H9 (cell line): ENCODE data around the gene ERCC8. TPM values are rescaled to one million over a fixed set of nuclear protein-coding genes. Genes with fewer than 3 reads are reported as not detected.

Experiments used
- DNase-seq: peaks from one replicate; pipeline ENCODE4 v3.0.0-alpha.2; 2017
- H2AFZ ChIP-seq: one replicate; pipeline ENCODE4 v1.6.1; 2013; ENCODE audit warnings: mild to moderate bottlenecking, low read length, control low read depth, moderate library complexity
- H2AK5ac ChIP-seq: 2 replicates; pipeline ENCODE4 v1.6.1; 2013; ENCODE audit warnings: low read length, control low read depth, mixed read lengths; ENCODE audit not compliant: insufficient read length
- H2BK120ac ChIP-seq: one replicate; pipeline ENCODE4 v1.6.1; 2013; ENCODE audit warnings: low read depth, mild to moderate bottlenecking, low read length, control low read depth, inconsistent platforms; ENCODE audit not compliant: poor library complexity, severe bottlenecking
- H2BK12ac ChIP-seq: 2 replicates; pipeline ENCODE4 v1.6.1; 2013; ENCODE audit warnings: low read length, control low read depth, mixed read lengths, low read depth; ENCODE audit not compliant: insufficient read length
- H2BK15ac ChIP-seq: 2 replicates; pipeline ENCODE4 v1.6.1; 2013; ENCODE audit warnings: low read depth, low read length, control low read depth
- H2BK20ac ChIP-seq: one replicate; pipeline ENCODE4 v1.6.1; 2013; ENCODE audit warnings: low read depth, mild to moderate bottlenecking, low read length, control low read depth, inconsistent platforms; ENCODE audit not compliant: poor library complexity, severe bottlenecking
- H2BK5ac ChIP-seq: 2 replicates; pipeline ENCODE4 v1.6.1; 2013; ENCODE audit warnings: low read length, control low read depth, mixed read lengths; ENCODE audit not compliant: insufficient read length
- H3K14ac ChIP-seq: 2 replicates; pipeline ENCODE4 v1.6.1; 2013; ENCODE audit warnings: low read length, control low read depth; ENCODE audit not compliant: insufficient read depth
- H3K18ac ChIP-seq: 2 replicates; pipeline ENCODE4 v1.6.1; 2013; ENCODE audit warnings: low read depth, mild to moderate bottlenecking, mixed read lengths, low read length, control low read depth; ENCODE audit not compliant: insufficient read length
- H3K23ac ChIP-seq: 2 replicates; pipeline ENCODE4 v1.6.1; 2013; ENCODE audit warnings: low read length, control low read depth, mixed read lengths, low read depth; ENCODE audit not compliant: insufficient read length
- H3K23me2 ChIP-seq: 2 replicates; pipeline ENCODE4 v1.6.1; 2013; ENCODE audit warnings: low read depth, mild to moderate bottlenecking, mixed read lengths, low read length, control low read depth; ENCODE audit not compliant: insufficient read length, poor library complexity, severe bottlenecking
- H3K27ac ChIP-seq: 2 replicates; pipeline ENCODE4 v1.5.1; 2013; ENCODE audit warnings: low read length, control low read depth, mixed read lengths, low read depth; ENCODE audit not compliant: insufficient read length
- H3K27me3 ChIP-seq: 2 replicates; pipeline ENCODE4 v1.6.1; 2013; ENCODE audit warnings: low read length, control low read depth, inconsistent platforms; ENCODE audit not compliant: insufficient read depth
- H3K4ac ChIP-seq: 2 replicates; pipeline ENCODE4 v1.6.1; 2013; ENCODE audit warnings: low read depth, mild to moderate bottlenecking, control low read depth, inconsistent platforms, low read length, moderate library complexity
- H3K4me1 ChIP-seq: 2 replicates; pipeline ENCODE4 v1.6.1; 2013; ENCODE audit warnings: low read length, control low read depth, inconsistent platforms; ENCODE audit not compliant: insufficient read depth
- H3K4me2 ChIP-seq: 2 replicates; pipeline ENCODE4 v1.6.1; 2013; ENCODE audit warnings: low read length, control low read depth, mixed read lengths; ENCODE audit not compliant: insufficient read length, insufficient read depth
- H3K56ac ChIP-seq: 2 replicates; pipeline ENCODE4 v1.6.1; 2013; ENCODE audit warnings: low read depth, mild to moderate bottlenecking, mixed read lengths, low read length, control low read depth; ENCODE audit not compliant: insufficient read length
- H3K79me1 ChIP-seq: 2 replicates; pipeline ENCODE4 v1.6.1; 2013; ENCODE audit warnings: low read depth, mild to moderate bottlenecking, moderate library complexity, low read length, control low read depth, inconsistent platforms; ENCODE audit not compliant: insufficient read depth, poor library complexity, severe bottlenecking
- H3K79me2 ChIP-seq: 2 replicates; pipeline ENCODE4 v1.6.1; 2013; ENCODE audit warnings: low read length, control low read depth, inconsistent platforms; ENCODE audit not compliant: insufficient read depth
- H3K9ac ChIP-seq: 2 replicates; pipeline ENCODE4 v1.6.1; 2013; ENCODE audit warnings: low read length, control low read depth, mixed read lengths; ENCODE audit not compliant: insufficient read length; ENCODE audit errors: extremely low read depth
- H3K9me3 ChIP-seq: one replicate; pipeline ENCODE4 v1.6.1; 2013; ENCODE audit warnings: low read depth, low read length, inconsistent platforms; ENCODE audit not compliant: control insufficient read depth
- H3T11ph ChIP-seq: one replicate; pipeline ENCODE4 v1.6.1; 2013; ENCODE audit warnings: mild to moderate bottlenecking, low read length, control low read depth, inconsistent platforms
- H4K20me1 ChIP-seq: one replicate; pipeline ENCODE4 v1.6.1; 2013; ENCODE audit not compliant: control insufficient read depth, insufficient read length, insufficient read depth
- H4K5ac ChIP-seq: 2 replicates; pipeline ENCODE4 v1.6.1; 2013; ENCODE audit warnings: low read depth, mild to moderate bottlenecking, mixed read lengths, low read length, control low read depth; ENCODE audit not compliant: insufficient read length
- H4K8ac ChIP-seq: replicated peaks from 2 replicates; pipeline ENCODE4 v1.6.1; 2013; ENCODE audit warnings: low read length, control low read depth, mixed read lengths, low read depth; ENCODE audit not compliant: insufficient read length
- H4K91ac ChIP-seq: 2 replicates; pipeline ENCODE4 v1.6.1; 2013; ENCODE audit warnings: low read depth, mild to moderate bottlenecking, moderate library complexity, mixed read lengths, low read length, control low read depth; ENCODE audit not compliant: insufficient read length
- H3K27ac Mint-ChIP-seq, 3 experiments: 2 replicates in 2 of 3; 3 replicates in 1 of 3; pipeline ENCODE4 v1.8.0; 2020 to 2021; ENCODE audit warnings: mixed read lengths in 3 of 3, mild to moderate bottlenecking in 1 of 3, moderate library complexity in 1 of 3
- H3K27me3 Mint-ChIP-seq: 2 replicates; pipeline ENCODE4 v1.8.0; 2021; ENCODE audit warnings: low read depth, mild to moderate bottlenecking, moderate library complexity, mixed read lengths
- H3K36me3 Mint-ChIP-seq, 3 experiments: 2 replicates in 2 of 3; 3 replicates in 1 of 3; pipeline ENCODE4 v1.8.0; 2020 to 2021; ENCODE audit warnings: low read depth in 3 of 3, mixed read lengths in 3 of 3; ENCODE audit not compliant: insufficient read depth in 1 of 3
- H3K4me1 Mint-ChIP-seq, 2 experiments: 2 replicates each; pipeline ENCODE4 v1.8.0; 2020; ENCODE audit warnings: mixed read lengths in 2 of 2
- H3K4me3 Mint-ChIP-seq, 2 experiments: 2 replicates in 1 of 2; 3 replicates in 1 of 2; pipeline ENCODE4 v1.8.0; 2020 to 2021; ENCODE audit warnings: mild to moderate bottlenecking in 2 of 2, mixed read lengths in 2 of 2, moderate library complexity in 1 of 2
- H3K9me3 Mint-ChIP-seq, 2 experiments: 2 replicates in 1 of 2; 3 replicates in 1 of 2; pipeline ENCODE4 v1.8.0; 2020; ENCODE audit warnings: mild to moderate bottlenecking in 2 of 2, mixed read lengths in 2 of 2, moderate library complexity in 1 of 2
- WGBS: extraction: QIAGEN DNeasy Blood & Tissue Kit; methylation state at CpG from one replicate; pipeline ENCODE4 v1.1.7; 2013; ENCODE audit warnings: missing lambda C conversion rate, low lambda C conversion rate, mixed read lengths; ENCODE audit not compliant: insufficient read length; ENCODE audit errors: extremely low coverage; 5-methylcytosine and 5-hydroxymethylcytosine counted together
- total RNA-seq: library from RNA; stranded (reverse); gene quantifications from 2 replicates; pipeline ENCODE4 v1.2.1, GENCODE V29; 2021
- TF ChIP-seq, protein P1 (sequence below): fragments of 200-600 bp; sonication (generic); conservative IDR thresholded peaks from 3 replicates; pipeline ENCODE4 v1.8.0; 2021; ENCODE audit warnings: antibody characterized with exemption, mild to moderate bottlenecking

The ERCC8 gene
- total RNA-seq, 1 experiment from 2014 or later = 18.0 TPM

- H3K9ac ChIP-seq = no peak overlapping the region
- H3K4me1 ChIP-seq = peaks cover 6% of the 10 kb centered on the region; the same call in 1 of the 2 replicates
- H3K36me3 Mint-ChIP-seq = no peaks in the 10 kb centered on the region
- no peak overlapping the region for H3K4ac ChIP-seq
- peak overlapping the region in 2 of 3 experiments; percentile 29 to 85; a peak in 4 of 7 replicates for H3K27ac Mint-ChIP-seq
- H3K9me3 ChIP-seq = no peaks in the 10 kb centered on the region
- no peak overlapping the region for H4K8ac ChIP-seq
- H3K18ac ChIP-seq = no peak overlapping the region
- H3K9me3 Mint-ChIP-seq = no peaks in the 10 kb centered on the region
- no peak for DNase-seq
- H2AFZ ChIP-seq = no peak overlapping the region
- H2BK120ac ChIP-seq = no peak overlapping the region
- WGBS = no CpG with 5 or more reads among the region's 3 CpGs
- no peaks in the 10 kb centered on the region for H3K79me1 ChIP-seq
- H3K23me2 ChIP-seq = no peaks in the 10 kb centered on the region
- no peak overlapping the region for H2BK5ac ChIP-seq
- TF ChIP-seq, protein P1, sequence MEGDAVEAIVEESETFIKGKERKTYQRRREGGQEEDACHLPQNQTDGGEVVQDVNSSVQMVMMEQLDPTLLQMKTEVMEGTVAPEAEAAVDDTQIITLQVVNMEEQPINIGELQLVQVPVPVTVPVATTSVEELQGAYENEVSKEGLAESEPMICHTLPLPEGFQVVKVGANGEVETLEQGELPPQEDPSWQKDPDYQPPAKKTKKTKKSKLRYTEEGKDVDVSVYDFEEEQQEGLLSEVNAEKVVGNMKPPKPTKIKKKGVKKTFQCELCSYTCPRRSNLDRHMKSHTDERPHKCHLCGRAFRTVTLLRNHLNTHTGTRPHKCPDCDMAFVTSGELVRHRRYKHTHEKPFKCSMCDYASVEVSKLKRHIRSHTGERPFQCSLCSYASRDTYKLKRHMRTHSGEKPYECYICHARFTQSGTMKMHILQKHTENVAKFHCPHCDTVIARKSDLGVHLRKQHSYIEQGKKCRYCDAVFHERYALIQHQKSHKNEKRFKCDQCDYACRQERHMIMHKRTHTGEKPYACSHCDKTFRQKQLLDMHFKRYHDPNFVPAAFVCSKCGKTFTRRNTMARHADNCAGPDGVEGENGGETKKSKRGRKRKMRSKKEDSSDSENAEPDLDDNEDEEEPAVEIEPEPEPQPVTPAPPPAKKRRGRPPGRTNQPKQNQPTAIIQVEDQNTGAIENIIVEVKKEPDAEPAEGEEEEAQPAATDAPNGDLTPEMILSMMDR = no peak
- H3K14ac ChIP-seq = no peak overlapping the region
- H3K27me3 ChIP-seq = no peaks in the 10 kb centered on the region
- H2BK15ac ChIP-seq = no peak overlapping the region
- no peaks in the 10 kb centered on the region for H4K20me1 ChIP-seq
- peak overlapping the region; percentile 89 for H2AK5ac ChIP-seq
- peaks cover 2% of the 10 kb centered on the region; the same call in 1 of the 2 replicates for H3K27me3 Mint-ChIP-seq
- no peak overlapping the region for H2BK12ac ChIP-seq
- H2BK20ac ChIP-seq = no peak overlapping the region
- H3K4me3 Mint-ChIP-seq = no peak overlapping the region
- H3K23ac ChIP-seq = no peak overlapping the region
- no peak overlapping the region for H3T11ph ChIP-seq
- no peak overlapping the region for H3K4me2 ChIP-seq
- no peak overlapping the region for H4K91ac ChIP-seq
- H3K56ac ChIP-seq = no peak overlapping the region
- H4K5ac ChIP-seq = no peak overlapping the region
- H3K27ac ChIP-seq = no peak overlapping the region
- H3K79me2 ChIP-seq = no peaks in the 10 kb centered on the region
- H3K4me1 Mint-ChIP-seq = peaks cover 23% of the 10 kb centered on the region in 2 experiments
Measured at GRCh38 chr5:60836131-60836530, 108.7 kb downstream of the ERCC8 start.
